ENCODE results near the gene AGPAT4.

DNA sequence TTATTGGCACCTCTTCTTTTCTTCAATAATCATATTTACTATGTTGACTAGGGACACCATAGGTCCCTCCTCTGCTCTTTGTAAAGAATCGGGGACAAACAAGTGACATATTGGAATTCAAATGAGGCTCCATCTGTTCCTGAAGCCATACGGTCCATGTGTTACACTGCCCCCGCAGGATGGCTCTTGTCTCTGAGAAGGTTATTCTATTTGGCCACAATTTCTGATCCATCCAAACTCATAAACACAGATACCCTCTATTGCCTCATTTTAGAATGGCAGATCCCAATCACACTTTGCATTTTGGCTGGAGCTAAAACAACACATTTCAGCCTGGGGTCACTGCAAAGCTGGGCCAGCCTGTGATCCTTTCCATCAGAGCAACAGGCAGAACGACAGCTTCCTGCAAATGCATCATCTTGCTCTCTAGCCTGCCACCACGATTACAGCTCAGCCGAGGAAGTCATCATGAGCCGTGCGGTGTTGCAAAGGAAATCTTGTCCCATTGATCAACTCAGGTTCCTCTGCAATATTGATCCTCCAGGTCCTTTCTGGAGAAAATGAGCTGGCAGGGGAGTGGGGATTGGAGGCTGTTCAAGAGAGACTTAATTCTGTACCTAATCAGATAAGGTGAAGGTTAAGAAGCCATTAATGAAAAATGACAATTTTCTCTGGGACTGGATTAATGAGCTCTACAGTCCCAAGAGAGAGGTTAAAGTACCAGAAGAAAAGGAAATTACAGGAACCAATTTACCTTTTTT, 73.1 kb downstream of the AGPAT4 start:
- TF ChIP-seq, protein P1, sequence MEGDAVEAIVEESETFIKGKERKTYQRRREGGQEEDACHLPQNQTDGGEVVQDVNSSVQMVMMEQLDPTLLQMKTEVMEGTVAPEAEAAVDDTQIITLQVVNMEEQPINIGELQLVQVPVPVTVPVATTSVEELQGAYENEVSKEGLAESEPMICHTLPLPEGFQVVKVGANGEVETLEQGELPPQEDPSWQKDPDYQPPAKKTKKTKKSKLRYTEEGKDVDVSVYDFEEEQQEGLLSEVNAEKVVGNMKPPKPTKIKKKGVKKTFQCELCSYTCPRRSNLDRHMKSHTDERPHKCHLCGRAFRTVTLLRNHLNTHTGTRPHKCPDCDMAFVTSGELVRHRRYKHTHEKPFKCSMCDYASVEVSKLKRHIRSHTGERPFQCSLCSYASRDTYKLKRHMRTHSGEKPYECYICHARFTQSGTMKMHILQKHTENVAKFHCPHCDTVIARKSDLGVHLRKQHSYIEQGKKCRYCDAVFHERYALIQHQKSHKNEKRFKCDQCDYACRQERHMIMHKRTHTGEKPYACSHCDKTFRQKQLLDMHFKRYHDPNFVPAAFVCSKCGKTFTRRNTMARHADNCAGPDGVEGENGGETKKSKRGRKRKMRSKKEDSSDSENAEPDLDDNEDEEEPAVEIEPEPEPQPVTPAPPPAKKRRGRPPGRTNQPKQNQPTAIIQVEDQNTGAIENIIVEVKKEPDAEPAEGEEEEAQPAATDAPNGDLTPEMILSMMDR (conservative IDR thresholded peaks at IDR 0.05; ENCODE audit: low read length) = 0 out of 2 replicates have a peak, but pooled peaks have one; percentile 26
- no peak for TF ChIP-seq EZH2phosphoT487 (IDR thresholded peaks at IDR 0.05; ENCODE audit: borderline replicate concordance)
